Sigmoid colon (tissue), 7 donors: ENCODE measurements around the gene RILPL2. TPM values are rescaled to one million over a fixed set of nuclear protein-coding genes. Genes with fewer than 3 reads are reported as not detected.
"Not testable (repeated sequence)": the region's sequence is repeated elsewhere in the genome, so short reads cannot be mapped to it uniquely, and the experiment has no call there.

Source experiments
- DNase-seq: peaks from one replicate; pipeline ENCODE4 v3.0.0-alpha.2; 2019
- H3K27ac ChIP-seq, 4 donors: fragments of 200-600 bp; sonication (generic); one replicate each; pipeline ENCODE4 v1.5.1; 2016 to 2019; ENCODE audit warnings: mild to moderate bottlenecking in 1 of 4
- H3K27me3 ChIP-seq, 3 donors: fragments of 200-600 bp; sonication (generic); one replicate each; pipeline ENCODE4 v1.5.1; 2019; ENCODE audit warnings: mild to moderate bottlenecking in 1 of 3
- H3K36me3 ChIP-seq, 4 donors: fragments of 200-600 bp; sonication (generic); one replicate each; pipeline ENCODE4 v1.5.1; 2016 to 2019
- H3K4me1 ChIP-seq, 4 donors: fragments of 200-600 bp; sonication (generic); one replicate each; pipeline ENCODE4 v1.5.1; 2017 to 2019
- H3K4me3 ChIP-seq, 4 donors: fragments of 200-600 bp; sonication (generic); one replicate each; pipeline ENCODE4 v1.5.1; 2017 to 2019; ENCODE audit warnings: mild to moderate bottlenecking in 2 of 4, moderate library complexity in 1 of 4
- H3K9me3 ChIP-seq, 4 donors: fragments of 200-600 bp in 3 of 4; sonication (generic) in 3 of 4; one replicate each; pipeline versions ENCODE4 v1.5.1 to v1.6.1; 2013 to 2019
- CTCF ChIP-seq, 4 experiments: fragments of 450-650 bp in 3 of 4; fragments of 200-600 bp in 1 of 4; IDR thresholded peaks; one replicate each; pipeline ENCODE4 v1.5.1; 2016 to 2019; ENCODE audit warnings: antibody characterized with exemption in 4 of 4, mild to moderate bottlenecking in 3 of 4, moderate library complexity in 2 of 4
- EP300 ChIP-seq, 4 donors: sonication (generic); formaldehyde crosslinking; IDR thresholded peaks; one replicate each; pipeline ENCODE4 v1.6.1; 2017; ENCODE audit warnings: antibody characterized with exemption in 4 of 4
- POLR2A ChIP-seq, 2 donors: fragments of 450-650 bp; IDR thresholded peaks; one replicate each; pipeline ENCODE4 v1.6.1; 2016; ENCODE audit warnings: antibody characterized with exemption in 2 of 2, mild to moderate bottlenecking in 2 of 2, moderate library complexity in 2 of 2
- POLR2AphosphoS5 ChIP-seq, 4 donors: sonication (generic); formaldehyde crosslinking; IDR thresholded peaks; one replicate each; pipeline ENCODE4 v1.6.1; 2017; ENCODE audit warnings: antibody characterized with exemption in 4 of 4
- WGBS, 2 donors: extraction: QIAGEN DNeasy Blood & Tissue Kit; methylation state at CpG; one replicate each; pipeline ENCODE4 v1.1.7; 2013; 5-methylcytosine and 5-hydroxymethylcytosine counted together
- intact Hi-C: fragments of 100-400 bp; cut with DNase I; formaldehyde crosslinking; loops from one replicate; pipeline ENCODE4 v1.15.1; 2023
- polyA plus RNA-seq, 3 donors: library from polyadenylated mRNA; stranded (reverse); fragments of 200-250 nt; gene quantifications; one replicate each; pipeline ENCODE4 v1.2.3, GENCODE V29; 2013
- total RNA-seq, 4 donors: library from RNA; depleted of rRNA; stranded (reverse); fragments of >200 nt; gene quantifications; one replicate each; pipeline ENCODE4 v1.1.0, GENCODE V29; 2016
- donor health status: healthy with polysubstance abuse.
- donor health status: Bipolar disorder and iron deficiency.
- donor health status: healthy.

RILPL2 gene
- total RNA-seq: 1 to 10 TPM; 4.3 to 6.4 (median 5.5) TPM
- 1 to 10 TPM; 1.6 to 6.5 (median 6.0) TPM for polyA plus RNA-seq

- intact Hi-C loops: loop anchor here (5.0 to 10.0 kb wide), 3 partner anchors 44 to 146 kb away; partner anchors contain the start of genes RILPL1 and TMED2
- WGBS, 2 donors: 1 to 3% methylated on average over 69 of the region's 69 CpGs
- H3K4me1 ChIP-seq: peaks cover 0 to 43% (median 31%) of the 10 kb centered on the region in 4 donors
These were observed at the start of gene RILPL2 for GRCh38 chr12:123436017-123436964. TSS of gene RILPL2 (minus strand) at chr12:123436684. CDS start at chr12:123436420, 264 bp downstream.

DNA sequence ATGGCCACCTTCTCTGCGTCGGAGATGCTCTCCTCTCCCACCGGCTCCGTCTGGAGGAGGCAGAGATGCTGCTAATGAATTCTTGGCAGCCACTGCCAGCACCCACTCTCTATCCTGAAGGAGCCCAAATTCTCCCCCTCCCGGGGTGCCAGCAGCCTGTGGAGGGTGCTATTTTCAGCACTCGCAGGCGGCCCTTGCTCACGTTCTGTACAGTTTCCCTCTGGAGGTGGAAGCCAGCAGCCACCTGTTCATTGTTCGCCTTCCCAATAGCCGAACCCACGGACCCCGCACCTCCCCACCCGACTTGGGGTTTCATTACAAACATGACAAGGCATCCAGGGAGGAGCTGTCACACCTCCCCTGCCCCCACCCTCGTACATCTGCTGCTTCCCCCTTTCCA, 49.3 kb upstream of the RILPL2 start:
- Histone ChIP-seq H3K4me3 (no peak overlapping the region), H3K9me3 (no peaks in the 10 kb centered on the region), H3K27ac (no peak overlapping the region), H3K27me3 (no peaks in the 10 kb centered on the region), H3K4me1 (no peaks in the 10 kb centered on the region), H3K36me3 (peaks cover 6 to 30% (median 14%) of the 10 kb centered on the region in 4 donors)
- 90 to 92% methylated on average over 14 of the region's 14 CpGs for WGBS, 2 donors
- intact Hi-C loops: no loop called here
- no peak for DNase-seq
- TF ChIP-seq POLR2AphosphoS5 (IDR thresholded peaks at IDR 0.05) (no peak), POLR2A (IDR thresholded peaks at IDR 0.05) (no peak), EP300 (IDR thresholded peaks at IDR 0.05) (no peak), CTCF (IDR thresholded peaks at IDR 0.05) (no peak)

More at GRCh38 chr12:123436017-123436964, at the start of gene RILPL2:
- peak within 1 kb of the TSS; percentile 68 to 89 (median 74) for H3K4me3 ChIP-seq
- no peaks in the 10 kb centered on the region for H3K27me3 ChIP-seq
- H3K36me3 ChIP-seq: no peaks in the 10 kb centered on the region
- peak within 1 kb of the TSS; percentile 74 to 82 (median 78) for H3K27ac ChIP-seq
- DNase-seq: peak; percentile 95
- TF ChIP-seq POLR2A (IDR thresholded peaks at IDR 0.05) (peak in 1 of 2 donors; percentile 39), POLR2AphosphoS5 (IDR thresholded peaks at IDR 0.05) (peak; percentile 23 to 83 (median 78)), CTCF (IDR thresholded peaks at IDR 0.05) (no peak)
- H3K9me3 ChIP-seq: no peaks in the 10 kb centered on the region

GRCh38 chr12:123483602-123484248, 47.2 kb upstream of the RILPL2 start:
- Histone ChIP-seq H3K27ac (no peak overlapping the region), H3K36me3 (peaks cover 6 to 30% (median 15%) of the 10 kb centered on the region in 4 donors), H3K4me1 (no peaks in the 10 kb centered on the region), H3K27me3 (no peaks in the 10 kb centered on the region), H3K9me3 (no peaks in the 10 kb centered on the region), H3K4me3 (no peak overlapping the region)
- no peak for DNase-seq
- TF ChIP-seq CTCF (IDR thresholded peaks at IDR 0.05): no peak
- no peak for TF ChIP-seq EP300 (IDR thresholded peaks at IDR 0.05)
- TF ChIP-seq POLR2AphosphoS5 (IDR thresholded peaks at IDR 0.05): no peak
- TF ChIP-seq POLR2A (IDR thresholded peaks at IDR 0.05): no peak
- intact Hi-C loops: no loop called here
- WGBS, 2 donors: 61 to 85% methylated on average over 18 of the region's 18 CpGs

DNA sequence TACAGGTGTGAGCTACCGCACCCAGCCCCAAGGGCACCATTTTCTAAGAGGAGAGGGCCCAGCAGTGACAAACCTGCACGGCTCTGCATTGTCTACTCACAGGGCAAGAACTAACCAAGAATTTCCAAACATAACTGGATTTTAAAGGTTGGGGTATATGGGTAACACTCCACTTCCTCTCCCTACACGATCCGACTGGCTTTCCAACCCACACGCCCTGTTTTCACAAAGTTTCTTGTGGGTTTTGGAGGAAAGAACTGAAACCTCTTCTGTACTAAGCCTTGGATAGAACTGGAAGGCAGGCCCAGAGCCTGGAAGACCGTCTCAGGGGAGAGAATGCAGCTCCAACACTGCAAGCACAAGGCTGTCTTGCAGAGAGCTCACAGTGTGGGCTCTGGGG, 46.4 kb upstream of the RILPL2 start:
- H3K27me3 ChIP-seq: no peaks in the 10 kb centered on the region
- no peaks in the 10 kb centered on the region for H3K9me3 ChIP-seq
- TF ChIP-seq POLR2AphosphoS5 (IDR thresholded peaks at IDR 0.05): no peak
- TF ChIP-seq CTCF (IDR thresholded peaks at IDR 0.05): no peak
- TF ChIP-seq POLR2A (IDR thresholded peaks at IDR 0.05): no peak
- no peak for TF ChIP-seq EP300 (IDR thresholded peaks at IDR 0.05)
- peaks cover 6 to 35% (median 18%) of the 10 kb centered on the region in 4 donors for H3K36me3 ChIP-seq
- no peak for DNase-seq
- WGBS, 2 donors: 87% methylated on average over 6 of the region's 6 CpGs
- intact Hi-C loops: no loop called here
- no peaks in the 10 kb centered on the region for H3K4me1 ChIP-seq
- H3K4me3 ChIP-seq: no peak overlapping the region
- H3K27ac ChIP-seq: no peak overlapping the region

DNA sequence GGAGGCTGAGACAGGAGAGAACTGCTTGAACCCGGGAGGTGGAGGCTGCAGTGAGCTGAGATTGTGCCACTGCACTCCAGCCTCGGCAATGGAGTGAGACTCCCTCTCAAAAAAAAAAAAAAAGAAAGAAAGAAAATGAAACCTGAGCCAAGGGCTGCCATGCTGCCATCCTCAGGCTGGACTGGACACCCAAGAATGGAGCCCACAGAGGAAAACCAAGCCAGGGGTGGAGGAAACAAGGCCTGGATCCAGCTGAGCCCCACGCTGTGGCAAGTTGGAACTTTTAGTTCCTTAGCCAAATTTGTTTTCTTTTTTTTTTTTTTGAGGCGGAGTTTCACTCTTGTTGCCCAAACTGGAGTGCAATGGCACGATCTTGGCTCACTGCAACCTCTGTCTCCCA, 44.8 kb upstream of the RILPL2 start:
- 95% methylated on average over 5 of the region's 5 CpGs for WGBS, 2 donors
- peaks cover 6 to 51% (median 16%) of the 10 kb centered on the region in 4 donors for H3K36me3 ChIP-seq
- DNase-seq, intact Hi-C loops, H3K9me3 ChIP-seq, H3K27ac ChIP-seq, H3K4me1 ChIP-seq, H3K27me3 ChIP-seq, H3K4me3 ChIP-seq: not testable (repeated sequence)
